ENCODE results near the gene PDE7B.

PDE7B gene

DNA sequence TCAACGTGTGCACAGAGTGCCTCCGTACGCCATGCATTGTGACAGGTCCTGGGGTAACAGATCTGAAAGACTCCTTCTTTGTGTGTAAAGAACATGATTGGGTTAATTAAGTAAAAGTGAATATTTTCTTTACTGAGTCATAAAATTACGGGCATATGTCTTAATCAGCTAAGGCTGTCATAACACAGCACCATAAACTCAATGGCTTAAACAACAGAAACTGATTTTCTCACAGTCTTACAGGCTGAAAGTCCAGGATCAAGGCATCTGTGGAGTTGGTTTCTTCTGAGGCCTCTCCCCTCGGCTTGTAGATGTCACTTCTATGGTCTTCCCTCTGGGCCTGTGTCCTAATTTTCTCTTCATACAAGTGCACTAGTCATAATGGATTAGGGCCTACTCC, 221.7 kb downstream of the PDE7B start:
- H3K4me3 ChIP-seq (ENCODE audit: control insufficient read depth, low read depth, low read length), result no peak overlapping the region
- no peak for DNase-seq (ENCODE audit: low read depth)
- TF ChIP-seq, protein P1, sequence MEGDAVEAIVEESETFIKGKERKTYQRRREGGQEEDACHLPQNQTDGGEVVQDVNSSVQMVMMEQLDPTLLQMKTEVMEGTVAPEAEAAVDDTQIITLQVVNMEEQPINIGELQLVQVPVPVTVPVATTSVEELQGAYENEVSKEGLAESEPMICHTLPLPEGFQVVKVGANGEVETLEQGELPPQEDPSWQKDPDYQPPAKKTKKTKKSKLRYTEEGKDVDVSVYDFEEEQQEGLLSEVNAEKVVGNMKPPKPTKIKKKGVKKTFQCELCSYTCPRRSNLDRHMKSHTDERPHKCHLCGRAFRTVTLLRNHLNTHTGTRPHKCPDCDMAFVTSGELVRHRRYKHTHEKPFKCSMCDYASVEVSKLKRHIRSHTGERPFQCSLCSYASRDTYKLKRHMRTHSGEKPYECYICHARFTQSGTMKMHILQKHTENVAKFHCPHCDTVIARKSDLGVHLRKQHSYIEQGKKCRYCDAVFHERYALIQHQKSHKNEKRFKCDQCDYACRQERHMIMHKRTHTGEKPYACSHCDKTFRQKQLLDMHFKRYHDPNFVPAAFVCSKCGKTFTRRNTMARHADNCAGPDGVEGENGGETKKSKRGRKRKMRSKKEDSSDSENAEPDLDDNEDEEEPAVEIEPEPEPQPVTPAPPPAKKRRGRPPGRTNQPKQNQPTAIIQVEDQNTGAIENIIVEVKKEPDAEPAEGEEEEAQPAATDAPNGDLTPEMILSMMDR (IDR thresholded peaks at IDR 0.05; ENCODE audit: control insufficient read depth, insufficient read depth, low read depth, low read length, missing control alignments), result no peak

- DNase-seq (ENCODE audit: low read depth), result no peak
- TF ChIP-seq, protein P1 (IDR thresholded peaks at IDR 0.05; ENCODE audit: control insufficient read depth, insufficient read depth, low read depth, low read length, missing control alignments), result no peak
- H3K4me3 ChIP-seq (ENCODE audit: control insufficient read depth, low read depth, low read length), result no peak overlapping the region
These were observed 225.0 kb downstream of the PDE7B start for GRCh38 chr6:136076496-136076895.

GRCh38 chr6:136077834-136078576, 226.5 kb downstream of the PDE7B start:
- no peak overlapping the region for H3K4me3 ChIP-seq (ENCODE audit: control insufficient read depth, low read depth, low read length)
- DNase-seq (ENCODE audit: low read depth), result peak; percentile 92
- TF ChIP-seq, protein P1 (IDR thresholded peaks at IDR 0.05; ENCODE audit: control insufficient read depth, insufficient read depth, low read depth, low read length, missing control alignments), result no peak

- no peak for DNase-seq (ENCODE audit: low read depth)
- TF ChIP-seq, protein P1 (IDR thresholded peaks at IDR 0.05; ENCODE audit: control insufficient read depth, insufficient read depth, low read depth, low read length, missing control alignments), result no peak
- H3K4me3 ChIP-seq (ENCODE audit: control insufficient read depth, low read depth, low read length), result no peak overlapping the region
These were observed 228.4 kb downstream of the PDE7B start for GRCh38 chr6:136079701-136080565.

- no peak for DNase-seq (ENCODE audit: low read depth)
- H3K4me3 ChIP-seq (ENCODE audit: control insufficient read depth, low read depth, low read length), result no peak overlapping the region
- TF ChIP-seq, protein P1 (IDR thresholded peaks at IDR 0.05; ENCODE audit: control insufficient read depth, insufficient read depth, low read depth, low read length, missing control alignments), result no peak
These were observed 232.0 kb downstream of the PDE7B start for GRCh38 chr6:136083540-136083939.

- TF ChIP-seq, protein P1 (IDR thresholded peaks at IDR 0.05; ENCODE audit: control insufficient read depth, insufficient read depth, low read depth, low read length, missing control alignments), result no peak
These were observed 232.9 kb downstream of the PDE7B start for GRCh38 chr6:136084403-136084802.

More at GRCh38 chr6:136084403-136084802, 232.9 kb downstream of the PDE7B start:
- H3K4me3 ChIP-seq (ENCODE audit: control insufficient read depth, low read depth, low read length), result no peak overlapping the region
- DNase-seq (ENCODE audit: low read depth), result no peak

Measured in AG09309 (cell line).